ELR (cell line): ENCODE data around the gene JPH3.

ENCODE experiments used
- DNase-seq: peaks from one replicate; pipeline ENCODE4 v3.0.0-alpha.2; 2015; ENCODE audit warnings: low read depth

JPH3 gene

DNA sequence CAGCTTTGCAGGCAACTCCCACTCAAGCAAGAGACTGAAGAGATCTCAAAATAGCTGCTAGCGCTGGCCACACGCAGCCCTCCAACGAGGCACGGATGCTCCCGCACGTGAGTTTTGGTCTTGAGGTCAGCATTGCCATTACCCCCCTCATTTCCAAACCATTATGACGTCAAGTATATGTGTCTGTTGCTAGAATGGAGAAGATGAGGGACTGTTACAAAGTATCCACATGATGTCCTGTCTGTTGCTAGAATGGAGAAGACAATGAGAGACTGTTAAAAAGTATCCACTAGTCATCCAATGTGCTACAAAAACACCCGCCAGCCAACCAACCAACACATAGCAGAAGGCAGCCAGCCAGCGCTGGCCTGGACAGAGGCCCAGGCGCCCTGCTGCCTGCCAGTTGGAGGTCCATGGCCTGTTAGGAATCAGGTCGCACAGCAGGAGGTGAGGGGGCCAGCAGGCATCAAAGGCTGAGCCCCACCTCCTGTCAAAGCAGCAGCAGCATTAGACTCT is 138.7 kb downstream of the JPH3 start:
- no peak for DNase-seq

DNA sequence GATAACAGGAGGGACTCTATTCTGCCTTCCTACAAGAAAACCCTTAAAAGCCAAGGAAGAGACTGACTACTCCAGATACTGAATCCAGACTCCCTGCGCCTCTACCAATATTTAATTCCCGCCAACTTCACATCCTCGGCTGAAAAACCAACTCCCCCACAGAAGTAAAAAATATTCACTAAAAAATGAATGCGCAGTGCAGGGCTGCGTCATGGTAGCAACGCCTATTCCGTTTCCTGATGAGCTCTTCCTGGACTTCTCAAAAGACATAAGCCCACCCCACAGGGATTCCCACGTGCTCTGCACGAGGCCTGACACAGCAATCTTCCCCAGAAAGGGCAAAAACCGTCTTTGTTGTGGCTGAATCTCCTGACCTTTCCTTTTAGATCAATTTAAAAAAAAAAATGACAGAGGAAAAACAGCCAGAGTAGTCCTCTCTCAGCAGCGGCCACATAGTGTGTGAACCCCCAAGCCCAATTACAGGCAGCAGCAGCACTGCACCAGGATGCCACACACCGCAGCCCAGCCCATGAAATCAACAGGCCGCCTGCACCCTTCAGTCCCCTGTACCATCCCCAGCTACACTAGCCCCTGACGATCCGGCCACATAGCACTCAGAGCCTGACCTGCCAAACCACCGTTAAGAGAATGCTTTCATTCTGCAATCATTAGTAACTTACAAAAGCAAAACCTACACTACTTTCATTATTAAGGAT is 139.6 kb downstream of the JPH3 start:
- DNase-seq: no peak

DNA sequence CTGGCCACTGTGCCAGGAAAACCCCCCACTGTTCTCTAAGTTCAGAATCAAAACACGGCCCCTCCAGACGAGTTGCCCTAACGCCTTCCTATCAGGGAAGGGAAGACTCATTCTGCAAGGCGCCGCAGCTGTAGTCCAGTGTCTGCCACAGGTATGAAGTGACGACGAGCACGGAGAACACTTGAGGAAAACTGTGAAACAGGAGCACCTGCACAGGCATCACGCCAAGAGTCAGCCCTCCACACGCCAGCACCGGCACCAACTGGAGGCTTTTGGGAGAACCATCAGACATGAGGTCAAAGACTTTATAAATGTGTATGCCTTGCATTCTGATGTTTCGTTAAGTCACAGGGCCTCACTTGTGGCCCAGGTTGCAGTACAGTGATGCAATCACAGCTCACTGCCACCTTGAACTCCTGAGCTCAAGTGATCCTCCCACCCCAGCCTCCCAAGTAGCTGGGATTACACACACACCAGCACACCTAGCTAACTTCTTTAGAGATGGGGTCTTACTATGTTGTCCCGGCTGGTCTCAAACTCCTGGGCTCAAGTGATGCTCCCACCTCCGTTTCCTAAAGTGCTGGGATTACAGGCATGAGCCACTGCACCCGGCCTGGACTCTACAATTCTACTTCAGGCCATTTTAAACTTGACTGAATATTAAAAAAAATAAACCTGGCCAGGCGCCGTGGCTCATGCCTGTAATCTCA is 140.6 kb downstream of the JPH3 start:
- DNase-seq: no peak

DNA sequence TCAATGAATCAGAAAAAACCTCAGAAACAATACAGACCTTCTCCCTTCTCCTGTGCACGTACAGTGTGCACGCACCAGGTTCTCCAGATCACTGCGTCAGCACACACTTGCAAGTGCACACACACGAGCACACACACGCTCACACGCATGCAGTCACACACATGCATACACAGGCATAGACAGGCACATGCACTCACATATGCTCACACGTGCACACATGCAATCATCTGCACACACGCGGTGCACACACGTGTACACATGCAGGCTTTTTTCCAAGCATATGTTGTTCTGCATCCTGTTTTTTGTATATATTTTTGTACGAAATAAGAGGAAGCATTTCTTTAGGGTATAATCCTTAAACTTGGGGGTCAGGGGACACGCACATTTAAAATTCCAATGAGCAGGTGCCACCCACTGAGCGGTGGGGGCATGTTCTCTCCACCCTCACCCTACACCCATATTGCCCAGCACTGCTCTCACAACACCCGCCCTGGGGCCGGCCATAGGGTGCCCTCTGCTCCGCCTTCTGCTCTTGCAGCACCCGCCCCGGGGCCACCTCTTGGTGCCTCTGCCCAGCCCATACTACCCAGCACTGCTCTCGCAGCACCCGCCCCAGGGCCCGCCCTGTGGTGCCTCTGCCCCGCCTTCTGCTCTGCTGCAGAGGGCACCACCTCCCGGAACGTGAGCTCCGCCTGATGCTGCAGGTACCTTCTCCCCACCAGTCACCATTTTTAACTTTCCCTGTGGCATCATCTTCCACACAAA is 142.6 kb downstream of the JPH3 start:
- DNase-seq: no peak

- no peak for DNase-seq
Measured at GRCh38 chr16:87746178-87746577, 143.9 kb downstream of the JPH3 start.
